HepG2 (cell line): ENCODE data around the gene UBE2H. TPM values are rescaled to one million over a fixed set of nuclear protein-coding genes. Genes with fewer than 3 reads are reported as not detected.

Experiments
- CBX1 ChIP-seq: IDR thresholded peaks from one replicate; pipeline ENCODE4 v1.6.1; 2016; ENCODE audit warnings: antibody characterized with exemption, low read depth
- CSRNP1 ChIP-seq: sonication (generic); formaldehyde crosslinking; IDR thresholded peaks from 2 replicates; pipeline ENCODE4 v1.8.1; 2023; ENCODE audit warnings: mild to moderate bottlenecking, missing genetic modification reagents
- HMGXB3 ChIP-seq: sonication (generic); formaldehyde crosslinking; IDR thresholded peaks from 2 replicates; pipeline ENCODE4 v1.4.0; 2020; ENCODE audit warnings: missing genetic modification reagents, borderline replicate concordance
- MBD4 ChIP-seq: IDR thresholded peaks from 2 replicates; pipeline ENCODE4 v1.6.1; 2012; ENCODE audit warnings: low read length, inconsistent platforms, borderline replicate concordance
- MYC ChIP-seq: sonication (generic); formaldehyde crosslinking; IDR thresholded peaks from 2 replicates; pipeline ENCODE4 v1.9.0; 2021; ENCODE audit warnings: missing genetic modification reagents, borderline replicate concordance
- NFE2 ChIP-seq: sonication (generic); formaldehyde crosslinking; IDR thresholded peaks from 2 replicates; pipeline ENCODE4 v1.4.0; 2020; ENCODE audit warnings: missing genetic modification reagents
- SMARCC2 ChIP-seq: fragments of 450-650 bp; IDR thresholded peaks from 2 replicates; pipeline ENCODE4 v1.6.1; 2017; ENCODE audit warnings: antibody characterized with exemption, mild to moderate bottlenecking
- TRIM24 ChIP-seq: sonication (generic); formaldehyde crosslinking; IDR thresholded peaks from 2 replicates; pipeline ENCODE4 v1.8.0; 2022; ENCODE audit warnings: mild to moderate bottlenecking, missing genetic modification reagents
- WIZ ChIP-seq: sonication (generic); formaldehyde crosslinking; IDR thresholded peaks from 2 replicates; pipeline ENCODE4 v1.5.1; 2020; ENCODE audit warnings: mild to moderate bottlenecking, missing genetic modification reagents
- ZBTB10 ChIP-seq: sonication (generic); formaldehyde crosslinking; IDR thresholded peaks from 2 replicates; pipeline ENCODE4 v1.4.0; 2020; ENCODE audit warnings: missing genetic modification reagents, borderline replicate concordance
- ZNF577 ChIP-seq: sonication (generic); formaldehyde crosslinking; IDR thresholded peaks from 2 replicates; pipeline ENCODE4 v1.4.0; 2020; ENCODE audit warnings: mild to moderate bottlenecking, low read depth, missing genetic modification reagents, borderline replicate concordance
- polyA plus RNA-seq, 8 experiments: library from polyadenylated mRNA; depleted of rRNA in 3 of 8; stranded (reverse) in 7 of 8; unstranded in 1 of 8; fragments of >200 nt; fragmentation: Illumina TruSeq in 4 of 8; extraction: Trizol in 4 of 8; gene quantifications; 2 replicates each; pipeline versions ENCODE4 v1.2.1 to v1.2.3, GENCODE V29; 2011 to 2016; ENCODE audit warnings: low read depth in 4 of 8, missing spikeins in 1 of 8, mixed read lengths in 1 of 8; ENCODE audit not compliant: insufficient read depth in 1 of 8
- total RNA-seq, 5 experiments: library from RNA; depleted of rRNA; stranded (reverse); fragments of >200 nt; fragmentation: Illumina TruSeq; extraction: Trizol; gene quantifications; 2 replicates each; pipeline ENCODE4 v1.2.3, GENCODE V29; 2016; ENCODE audit warnings: low read depth in 1 of 5
- TF ChIP-seq, protein P1 (sequence below): sonication (generic); formaldehyde crosslinking; conservative IDR thresholded peaks from 2 replicates; pipeline ENCODE4 v1.8.1; 2023; ENCODE audit warnings: missing genetic modification reagents

Gene UBE2H
- total and polyA plus RNA-seq, 2 of the 13 experiments (the other 11 are each of a cell fraction or from before 2014, with no cell fraction given), result 15.5 to 40.1 TPM

DNA sequence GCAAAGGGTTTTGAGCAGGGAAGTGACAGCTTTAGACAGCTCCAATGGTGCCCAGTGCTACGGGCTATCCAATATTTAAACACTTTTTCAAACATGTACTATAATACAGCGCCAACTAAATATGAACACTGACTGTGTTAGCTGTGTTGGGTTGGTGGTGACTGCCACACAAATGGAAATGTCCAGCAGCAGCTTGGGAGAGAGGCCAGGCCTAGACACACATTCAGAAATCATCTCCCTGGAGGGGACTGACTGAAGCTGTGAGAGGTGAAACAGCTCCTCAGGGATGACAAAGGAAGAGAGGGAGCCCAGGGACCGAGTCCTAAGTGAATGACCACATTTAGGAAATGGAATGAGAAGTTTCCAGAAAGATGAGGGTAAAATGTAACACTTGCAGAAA lies 115.8 kb downstream of the UBE2H start (continued):
- no peak for TF ChIP-seq HMGXB3 (CRISPR knock-in tag)
- no peak for TF ChIP-seq ZNF577
- TF ChIP-seq CBX1, result no peak
- TF ChIP-seq NFE2 (CRISPR knock-in tag), result no peak
- TF ChIP-seq WIZ (CRISPR knock-in tag), result no peak
- no peak for TF ChIP-seq CSRNP1
- TF ChIP-seq TRIM24 (CRISPR knock-in tag), result no peak
- no peak for TF ChIP-seq ZBTB10 (CRISPR knock-in tag)
- no peak for TF ChIP-seq SMARCC2
- TF ChIP-seq, protein P1, sequence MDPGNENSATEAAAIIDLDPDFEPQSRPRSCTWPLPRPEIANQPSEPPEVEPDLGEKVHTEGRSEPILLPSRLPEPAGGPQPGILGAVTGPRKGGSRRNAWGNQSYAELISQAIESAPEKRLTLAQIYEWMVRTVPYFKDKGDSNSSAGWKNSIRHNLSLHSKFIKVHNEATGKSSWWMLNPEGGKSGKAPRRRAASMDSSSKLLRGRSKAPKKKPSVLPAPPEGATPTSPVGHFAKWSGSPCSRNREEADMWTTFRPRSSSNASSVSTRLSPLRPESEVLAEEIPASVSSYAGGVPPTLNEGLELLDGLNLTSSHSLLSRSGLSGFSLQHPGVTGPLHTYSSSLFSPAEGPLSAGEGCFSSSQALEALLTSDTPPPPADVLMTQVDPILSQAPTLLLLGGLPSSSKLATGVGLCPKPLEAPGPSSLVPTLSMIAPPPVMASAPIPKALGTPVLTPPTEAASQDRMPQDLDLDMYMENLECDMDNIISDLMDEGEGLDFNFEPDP (CRISPR knock-in tag), result no peak
- no peak for TF ChIP-seq MYC (CRISPR knock-in tag)
- no peak for TF ChIP-seq MBD4
